HepG2 (cell line): ENCODE results near the gene ADGRG1. TPM values are rescaled to one million over a fixed set of nuclear protein-coding genes. Genes with fewer than 3 reads are reported as not detected.

Experiments
- ARNT2 ChIP-seq: sonication (generic); formaldehyde crosslinking; IDR thresholded peaks from 2 replicates; pipeline ENCODE4 v1.8.0; 2022; ENCODE audit warnings: mild to moderate bottlenecking, low read depth, missing genetic modification reagents, moderate library complexity
- GABPB1 ChIP-seq: IDR thresholded peaks from 2 replicates; pipeline ENCODE4 v1.6.1; 2016; ENCODE audit warnings: mild to moderate bottlenecking, missing genetic modification reagents, moderate library complexity, missing compliant biosample characterization
- IRF2 ChIP-seq: IDR thresholded peaks from 2 replicates; pipeline ENCODE4 v1.6.1; 2018; ENCODE audit warnings: missing genetic modification reagents, missing compliant biosample characterization
- JUN ChIP-seq: sonication (generic); formaldehyde crosslinking; IDR thresholded peaks from 2 replicates; pipeline ENCODE4 v1.4.0; 2020; ENCODE audit warnings: mild to moderate bottlenecking, missing genetic modification reagents
- KAT7 ChIP-seq: IDR thresholded peaks from 2 replicates; pipeline ENCODE4 v1.6.1; 2018; ENCODE audit warnings: borderline replicate concordance, missing compliant biosample characterization
- KDM2A ChIP-seq: sonication (generic); formaldehyde crosslinking; IDR thresholded peaks from 2 replicates; pipeline ENCODE4 v1.4.0; 2020; ENCODE audit warnings: low read depth, missing genetic modification reagents, borderline replicate concordance
- KDM4B ChIP-seq: sonication (generic); formaldehyde crosslinking; IDR thresholded peaks from 2 replicates; pipeline ENCODE4 v1.4.0; 2020; ENCODE audit warnings: missing genetic modification reagents
- MAZ ChIP-seq, 2 experiments: sonication (generic) in 1 of 2; formaldehyde crosslinking in 1 of 2; IDR thresholded peaks; 2 replicates each; pipeline versions ENCODE4 v1.5.0 to v1.6.1; 2012 to 2020; ENCODE audit warnings: low read depth in 2 of 2, mild to moderate bottlenecking in 2 of 2, borderline replicate concordance in 1 of 2, improper control_type of control experiment in 1 of 2, low read length in 1 of 2, missing genetic modification reagents in 1 of 2, moderate library complexity in 1 of 2
- ZBTB4 ChIP-seq: sonication (generic); formaldehyde crosslinking; IDR thresholded peaks from 2 replicates; pipeline ENCODE4 v1.4.0; 2020; ENCODE audit warnings: missing genetic modification reagents, mild to moderate bottlenecking, borderline replicate concordance
- ZHX2 ChIP-seq, 2 experiments: sonication (generic) in 1 of 2; formaldehyde crosslinking in 1 of 2; IDR thresholded peaks; 2 replicates each; pipeline versions ENCODE4 v1.6.1 to v1.9.0; 2014 to 2022; ENCODE audit warnings: antibody characterized with exemption in 1 of 2, borderline replicate concordance in 1 of 2, inconsistent platforms in 1 of 2, low read depth in 1 of 2, missing genetic modification reagents in 1 of 2
- ZNF460 ChIP-seq: sonication (generic); formaldehyde crosslinking; IDR thresholded peaks from 2 replicates; pipeline ENCODE4 v1.5.1; 2020; ENCODE audit warnings: missing genetic modification reagents, mild to moderate bottlenecking, borderline replicate concordance
- ZNF687 ChIP-seq: sonication (generic); formaldehyde crosslinking; IDR thresholded peaks from 2 replicates; pipeline ENCODE4 v1.5.1; 2020; ENCODE audit warnings: mild to moderate bottlenecking, missing genetic modification reagents, moderate library complexity
- polyA plus RNA-seq, 8 experiments: library from polyadenylated mRNA; depleted of rRNA in 3 of 8; stranded (reverse) in 7 of 8; unstranded in 1 of 8; fragments of >200 nt; fragmentation: Illumina TruSeq in 4 of 8; extraction: Trizol in 4 of 8; gene quantifications; 2 replicates each; pipeline versions ENCODE4 v1.2.1 to v1.2.3, GENCODE V29; 2011 to 2016; ENCODE audit warnings: low read depth in 4 of 8, missing spikeins in 1 of 8, mixed read lengths in 1 of 8; ENCODE audit not compliant: insufficient read depth in 1 of 8
- total RNA-seq, 5 experiments: library from RNA; depleted of rRNA; stranded (reverse); fragments of >200 nt; fragmentation: Illumina TruSeq; extraction: Trizol; gene quantifications; 2 replicates each; pipeline ENCODE4 v1.2.3, GENCODE V29; 2016; ENCODE audit warnings: low read depth in 1 of 5

ADGRG1 gene
- total and polyA plus RNA-seq, 2 of the 13 experiments (the other 11 are each of a cell fraction or from before 2014, with no cell fraction given), result 2.7 to 5.9 TPM

GRCh38 chr16:57703416-57704010 is 75.1 kb downstream of the ADGRG1 start (continued):
- TF ChIP-seq ZNF687 (CRISPR knock-in tag), result peak; percentile 53
- 0 out of 2 replicates have a peak, but pooled peaks have one; percentile 22 for TF ChIP-seq KDM2A (CRISPR knock-in tag)
- 0 out of 2 replicates have a peak, but pooled peaks have one; percentile 6 for TF ChIP-seq ARNT2 (CRISPR knock-in tag)
- TF ChIP-seq IRF2, result no peak
- 0 out of 2 replicates have a peak, but pooled peaks have one; percentile 15 for TF ChIP-seq GABPB1 (CRISPR knock-in tag)
- TF ChIP-seq ZBTB4 (CRISPR knock-in tag), result 0 out of 2 replicates have a peak, but pooled peaks have one; percentile 6
- no peak for TF ChIP-seq MAZ (IDR thresholded peaks at IDR 0.05; ENCODE audit: borderline replicate concordance, low read depth, low read length)
- TF ChIP-seq MAZ (CRISPR knock-in tag; IDR thresholded peaks at IDR 0.05; ENCODE audit: low read depth), result 0 out of 2 replicates have a peak, but pooled peaks have one; percentile 8
- TF ChIP-seq KDM4B (CRISPR knock-in tag), result no peak
- no peak for TF ChIP-seq JUN (CRISPR knock-in tag)
- peak; percentile 71; the same call in 1 of the 2 replicates for TF ChIP-seq KAT7 (CRISPR knock-in tag)
- TF ChIP-seq ZNF460 (CRISPR knock-in tag), result peak; percentile 74; the same call in 1 of the 2 replicates
- TF ChIP-seq ZHX2 (IDR thresholded peaks at IDR 0.05; ENCODE audit: low read depth), result 0 out of 2 replicates have a peak, but pooled peaks have one; percentile 6
- TF ChIP-seq ZHX2 (CRISPR knock-in tag; IDR thresholded peaks at IDR 0.05; ENCODE audit: borderline replicate concordance), result no peak
